NCI-H226 (cell line): ENCODE data around the gene IKZF3.
"Not testable (repeated sequence)": the region's sequence is repeated elsewhere in the genome, so short reads cannot be mapped to it uniquely, and the experiment has no call there.

Experiments used
- DNase-seq: peaks from one replicate; pipeline ENCODE4 v3.0.0-alpha.2; 2015

Gene IKZF3

GRCh38 chr17:39753514-39754160 is 110.5 kb downstream of the IKZF3 start:
- no peak for DNase-seq

- DNase-seq, result no peak
These were observed 111.8 kb downstream of the IKZF3 start for GRCh38 chr17:39752241-39752881.

GRCh38 chr17:39751637-39752036 is 112.5 kb downstream of the IKZF3 start:
- DNase-seq, result no peak

GRCh38 chr17:39751016-39751543 is 113.0 kb downstream of the IKZF3 start:
- no peak for DNase-seq

- no peak for DNase-seq
These were observed 113.7 kb downstream of the IKZF3 start for GRCh38 chr17:39750131-39751015.

GRCh38 chr17:39748444-39749034 is 115.6 kb downstream of the IKZF3 start:
- not testable (repeated sequence) for DNase-seq

- no peak for DNase-seq
These were observed 116.4 kb downstream of the IKZF3 start for GRCh38 chr17:39747745-39748144.

GRCh38 chr17:39746145-39746461 is 118.0 kb downstream of the IKZF3 start:
- DNase-seq, result no peak

- DNase-seq, result no peak
These were observed 118.6 kb downstream of the IKZF3 start for GRCh38 chr17:39745335-39746144.

GRCh38 chr17:39744836-39745215 is 119.3 kb downstream of the IKZF3 start:
- no peak for DNase-seq

- no peak for DNase-seq
These were observed 119.9 kb downstream of the IKZF3 start for GRCh38 chr17:39744075-39744835.

GRCh38 chr17:39742856-39743436 is 121.2 kb downstream of the IKZF3 start:
- DNase-seq, result no peak

GRCh38 chr17:39742126-39742855 is 121.8 kb downstream of the IKZF3 start:
- DNase-seq, result no peak

- peak; percentile 90 for DNase-seq
These were observed 123.6 kb downstream of the IKZF3 start for GRCh38 chr17:39740357-39741111.

- DNase-seq, result peak; percentile 62
These were observed 124.2 kb downstream of the IKZF3 start for GRCh38 chr17:39739885-39740356.

- DNase-seq, result peak; percentile 71
These were observed 124.9 kb downstream of the IKZF3 start for GRCh38 chr17:39738983-39739884.

- peak; percentile 70 for DNase-seq
These were observed 125.6 kb downstream of the IKZF3 start for GRCh38 chr17:39738568-39738901.

- DNase-seq, result peak; percentile 75
These were observed 126.1 kb downstream of the IKZF3 start, which contains the start of gene GRB7 for GRCh38 chr17:39737760-39738567. Gene GRB7 (plus strand): TSS chr17:39737938. CDS start chr17:39742302, 4,364 bp downstream.
